Heart left ventricle (tissue), 16 donors: Measurements from ENCODE around the gene PDE11A. TPM values are rescaled to one million over a fixed set of nuclear protein-coding genes. Genes with fewer than 3 reads are reported as not detected.

Experiments
- ATAC-seq, 4 donors: fragments of 200-7000 bp; cut with Tn5 transposase; one replicate each; pipeline ENCODE4 v1.9.1; 2020 to 2022; ENCODE audit warnings: moderate library complexity in 4 of 4, mild to moderate bottlenecking in 3 of 4, moderate number of reproducible peaks in 1 of 4
- DNase-seq, 5 donors: peaks; one replicate each; pipeline ENCODE4 v3.0.0-alpha.2; 2020
- H3K27ac ChIP-seq, 12 donors: fragments of 200-600 bp; sonication (generic) in 4 of 12; one replicate each; pipeline versions ENCODE4 v1.5.0 to v1.8.0; 2016 to 2022; ENCODE audit warnings: mild to moderate bottlenecking in 2 of 12
- H3K27me3 ChIP-seq, 9 donors: fragments of 200-600 bp; sonication (generic) in 2 of 9; one replicate each; pipeline versions ENCODE4 v1.5.1 to v1.8.0; 2016 to 2022; ENCODE audit warnings: mild to moderate bottlenecking in 3 of 9
- H3K36me3 ChIP-seq, 9 donors: fragments of 200-600 bp; sonication (generic) in 2 of 9; one replicate each; pipeline versions ENCODE4 v1.5.0 to v1.8.0; 2018 to 2022; ENCODE audit warnings: mild to moderate bottlenecking in 2 of 9
- H3K4me1 ChIP-seq, 12 donors: fragments of 200-600 bp; sonication (generic) in 4 of 12; one replicate each; pipeline versions ENCODE4 v1.5.0 to v1.8.0; 2016 to 2022; ENCODE audit warnings: mild to moderate bottlenecking in 3 of 12
- H3K4me3 ChIP-seq, 12 donors: fragments of 200-600 bp; sonication (generic) in 4 of 12; one replicate each; pipeline versions ENCODE4 v1.5.0 to v1.8.0; 2017 to 2022; ENCODE audit warnings: mild to moderate bottlenecking in 9 of 12, moderate library complexity in 4 of 12
- H3K9me3 ChIP-seq, 12 donors: fragments of 200-600 bp; sonication (generic) in 4 of 12; one replicate each; pipeline versions ENCODE4 v1.5.0 to v1.8.0; 2016 to 2022; ENCODE audit warnings: mild to moderate bottlenecking in 1 of 12
- POLR2A ChIP-seq, 2 donors: fragments of 450-650 bp; IDR thresholded peaks; one replicate each; pipeline ENCODE4 v1.6.1; 2017; ENCODE audit warnings: antibody characterized with exemption in 2 of 2, mild to moderate bottlenecking in 2 of 2, moderate library complexity in 2 of 2
- WGBS, 4 donors: extraction: QIAGEN DNeasy Blood & Tissue Kit in 2 of 4; methylation state at CpG; one replicate each; pipeline versions ENCODE4 v1.1.5 to v1.1.7; 2013 to 2018; 5-methylcytosine and 5-hydroxymethylcytosine counted together
- intact Hi-C, 10 donors: fragments of 100-400 bp; cut with DNase I; formaldehyde crosslinking; loops; one replicate each; pipeline versions ENCODE4 v1.11.1 to v1.14.2; 2022
- polyA plus RNA-seq, 2 donors: library from polyadenylated mRNA; stranded (reverse); fragments of 200-250 nt; gene quantifications; one replicate each; pipeline ENCODE4 v1.2.3, GENCODE V29; 2013
- total RNA-seq, 9 donors: library from RNA; depleted of rRNA in 2 of 9; stranded (reverse); fragments of >200 nt in 2 of 9; fragmentation: NEBNext Ultra II Directional in 3 of 9; extraction: Animal tissue kit (Norgen Biotek cat#: 25700) in 3 of 9; gene quantifications; one replicate each; pipeline versions ENCODE4 v1.1.0 to v1.2.4, GENCODE V29; 2016 to 2023
- TF ChIP-seq, protein P1 (sequence below), 12 donors: fragments of 200-600 bp; sonication (generic) in 4 of 12; IDR thresholded peaks; one replicate each; pipeline versions ENCODE4 v1.5.0 to v1.8.0; 2018 to 2022; ENCODE audit warnings: antibody characterized with exemption in 12 of 12, mild to moderate bottlenecking in 5 of 12
- donor health status: ischemic (EF 13 %, LVEDD 7.1; RV severe dilation, severe dysfunction).
- donor health status: healthy with polysubstance abuse.
- donor health status: DM: no; HTN: yes; CAD: no.
- donor health status: DM: no; HTN: no; CAD: no.
- donor health status: ischemic (EF 25% LVEDD 6.9; RV normal size, moderate dysfunction).
- donor health status: ischemic (EF 25% LVEDD 5.7; RV mildly dilated, moderate dysfunction).
- donor health status: healthy.
- donor health status: DM: yes; HTN: yes; CAD: no.
- donor health status: ischemic (EF 35%, LVEDD 5.7; RV mildly dilated, moderate dysfunction).
- donor health status: nonischemic (EF 11% LVEDD 7.7; RV severe dilation, severe dysfunction).
- donor health status: DM: yes; HTN: yes; CAD: no.
- donor health status: PGD.
- donor health status: ischemic (EF 29% LVEDD 5.4; RV normal size, mild dysfunction).
- donor health status: nonischemic (EF 23%, LVEDD 6.1; RV moderate dilation, normal function).

The PDE11A gene
- total and polyA plus RNA-seq, 11 donors: 0.24 to 2.9 (median 0.88) TPM

- peaks cover 0 to 33% (median 13%) of the 10 kb centered on the region in 12 donors for H3K4me1 ChIP-seq
- DNase-seq (no peak), ATAC-seq (no peak)
- 82 to 93% (median 90%) methylated on average over 4 of the region's 4 CpGs for WGBS, 4 donors
- intact Hi-C loops: loop anchor here in 8 of 10 donors (5.0 to 10.0 kb wide), 6 partner anchors 269 to 592 kb away; partner anchors contain the start of gene NFE2L2 (in 1 of the 8)
- no peaks in the 10 kb centered on the region for H3K9me3 ChIP-seq
- no peak overlapping the region for H3K4me3 ChIP-seq
- H3K36me3 ChIP-seq: no peaks in the 10 kb centered on the region
- H3K27me3 ChIP-seq: no peaks in the 10 kb centered on the region
- H3K27ac ChIP-seq: no peak overlapping the region
- TF ChIP-seq, protein P1, sequence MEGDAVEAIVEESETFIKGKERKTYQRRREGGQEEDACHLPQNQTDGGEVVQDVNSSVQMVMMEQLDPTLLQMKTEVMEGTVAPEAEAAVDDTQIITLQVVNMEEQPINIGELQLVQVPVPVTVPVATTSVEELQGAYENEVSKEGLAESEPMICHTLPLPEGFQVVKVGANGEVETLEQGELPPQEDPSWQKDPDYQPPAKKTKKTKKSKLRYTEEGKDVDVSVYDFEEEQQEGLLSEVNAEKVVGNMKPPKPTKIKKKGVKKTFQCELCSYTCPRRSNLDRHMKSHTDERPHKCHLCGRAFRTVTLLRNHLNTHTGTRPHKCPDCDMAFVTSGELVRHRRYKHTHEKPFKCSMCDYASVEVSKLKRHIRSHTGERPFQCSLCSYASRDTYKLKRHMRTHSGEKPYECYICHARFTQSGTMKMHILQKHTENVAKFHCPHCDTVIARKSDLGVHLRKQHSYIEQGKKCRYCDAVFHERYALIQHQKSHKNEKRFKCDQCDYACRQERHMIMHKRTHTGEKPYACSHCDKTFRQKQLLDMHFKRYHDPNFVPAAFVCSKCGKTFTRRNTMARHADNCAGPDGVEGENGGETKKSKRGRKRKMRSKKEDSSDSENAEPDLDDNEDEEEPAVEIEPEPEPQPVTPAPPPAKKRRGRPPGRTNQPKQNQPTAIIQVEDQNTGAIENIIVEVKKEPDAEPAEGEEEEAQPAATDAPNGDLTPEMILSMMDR (IDR thresholded peaks at IDR 0.05): no peak
- TF ChIP-seq POLR2A (IDR thresholded peaks at IDR 0.05): no peak
These were observed 316.2 kb downstream of the PDE11A start for GRCh38 chr2:177756336-177756735.

GRCh38 chr2:177754492-177754873, 318.1 kb downstream of the PDE11A start:
- WGBS, 4 donors: 21 to 29% (median 27%) methylated on average over 3 to 4 of the region's 4 CpGs
- intact Hi-C loops: loop anchor here in 6 of 10 donors (10.0 kb wide), 3 partner anchors 420 to 590 kb away; partner anchors contain the start of gene NFE2L2 (in 1 of the 6)
- Histone ChIP-seq H3K36me3 (no peaks in the 10 kb centered on the region), H3K4me1 (peaks cover 0 to 35% (median 13%) of the 10 kb centered on the region in 12 donors), H3K27ac (peak overlapping the region in 11 of 12 donors; percentile 8 to 74 (median 43)), H3K4me3 (no peak overlapping the region), H3K9me3 (no peaks in the 10 kb centered on the region), H3K27me3 (no peaks in the 10 kb centered on the region)
- ATAC-seq: peak; percentile 53 to 60 (median 58)
- DNase-seq: peak in 1 of 5 donors; percentile 35
- TF ChIP-seq, protein P1 (IDR thresholded peaks at IDR 0.05): no peak
- no peak for TF ChIP-seq POLR2A (IDR thresholded peaks at IDR 0.05)

DNA sequence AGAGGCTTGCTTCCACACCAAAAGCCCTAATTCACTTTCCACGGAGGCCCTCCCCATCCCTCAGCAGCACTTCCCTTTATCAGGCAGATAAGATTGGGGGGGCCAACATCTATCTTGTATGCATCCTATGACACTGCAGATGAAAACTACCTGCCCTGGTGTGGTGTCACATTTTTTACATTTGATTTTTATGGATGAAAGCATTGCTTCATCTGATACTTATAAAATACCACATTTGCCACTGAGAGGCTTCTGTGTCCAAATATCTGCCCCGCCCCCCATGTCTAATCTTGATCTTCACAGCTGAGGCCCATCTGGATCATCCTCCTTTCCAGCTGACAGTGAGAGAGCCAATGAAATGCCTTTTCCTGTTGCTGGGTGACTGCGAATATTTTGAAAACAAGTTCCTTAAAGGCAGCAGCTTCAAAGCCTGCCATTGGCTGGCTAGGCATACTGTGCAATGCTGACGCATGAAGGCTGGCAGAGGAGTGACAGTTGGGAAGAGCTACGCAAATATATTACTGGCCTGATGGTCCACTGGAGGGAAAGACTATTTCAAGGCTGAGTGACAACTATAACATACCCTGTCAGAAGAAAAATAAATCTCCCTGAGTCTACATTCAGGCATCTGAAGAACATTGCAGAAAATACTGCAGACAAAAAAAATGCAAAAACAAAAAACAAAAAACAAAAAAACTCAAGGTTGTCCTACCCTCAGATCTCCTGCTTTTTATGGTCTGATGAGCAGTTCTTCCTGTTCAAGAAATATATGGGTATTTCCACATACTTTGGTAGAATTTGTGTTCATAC, 318.7 kb downstream of the PDE11A start:
- Histone ChIP-seq H3K4me3 (no peak overlapping the region), H3K27ac (peak overlapping the region in 11 of 12 donors; percentile 8 to 74 (median 52)), H3K27me3 (no peaks in the 10 kb centered on the region), H3K36me3 (no peaks in the 10 kb centered on the region), H3K4me1 (peaks cover 0 to 30% (median 13%) of the 10 kb centered on the region in 12 donors), H3K9me3 (no peaks in the 10 kb centered on the region)
- DNase-seq (peak; percentile 61 to 89 (median 80)), ATAC-seq (peak; percentile 94 to 98 (median 96))
- WGBS, 4 donors: 21 to 29% (median 27%) methylated on average over 5 of the region's 5 CpGs
- intact Hi-C loops: loop anchor here in 6 of 10 donors (10.0 kb wide), 3 partner anchors 419 to 589 kb away; partner anchors contain the start of gene NFE2L2 (in 1 of the 6)
- TF ChIP-seq POLR2A (IDR thresholded peaks at IDR 0.05): peak in 1 of 2 donors; percentile 19
- TF ChIP-seq, protein P1 (IDR thresholded peaks at IDR 0.05): no peak

DNA sequence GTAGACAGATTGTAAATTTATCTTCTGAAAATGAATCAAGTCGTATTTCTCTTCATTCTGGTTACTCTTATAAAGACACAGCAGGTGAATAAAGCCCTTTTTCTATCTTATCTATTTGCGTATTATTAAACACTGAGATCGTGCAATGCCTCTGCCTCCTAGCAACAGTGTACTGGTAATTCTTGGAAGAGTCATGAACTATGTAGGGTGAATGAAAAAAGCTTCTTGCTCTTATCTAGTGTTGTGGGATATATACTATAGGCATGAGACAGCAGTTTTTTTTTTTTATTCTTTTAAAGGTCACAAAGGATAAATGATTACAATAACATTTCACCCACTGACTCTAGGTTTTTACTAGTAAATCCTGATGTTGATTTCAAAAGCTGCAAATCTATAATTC, 324.2 kb downstream of the PDE11A start:
- Histone ChIP-seq H3K4me3 (no peak overlapping the region), H3K9me3 (peaks cover 0 to 5% (median 0%) of the 10 kb centered on the region in 12 donors), H3K36me3 (no peaks in the 10 kb centered on the region), H3K27me3 (no peaks in the 10 kb centered on the region), H3K4me1 (peaks cover 0 to 25% (median 4%) of the 10 kb centered on the region in 12 donors), H3K27ac (no peak overlapping the region)
- intact Hi-C loops: no loop called here
- no peak for TF ChIP-seq POLR2A (IDR thresholded peaks at IDR 0.05)
- TF ChIP-seq, protein P1 (IDR thresholded peaks at IDR 0.05): no peak
- ATAC-seq: no peak
- DNase-seq: no peak
- WGBS, 4 donors: 45 to 56% (median 46%) methylated on average over 3 of the region's 3 CpGs
